NCI-H2227 (cell line): ENCODE data around the gene S1PR3.
A peak's percentile ranks its signal among the peaks of the same experiment; 100 is the strongest.
"Not testable (repeated sequence)": the region's sequence is repeated elsewhere in the genome, so short reads cannot be mapped to it uniquely, and the experiment has no call there.

Experiments used
- DNase-seq: peaks from one replicate; lab custom pipeline; 2025; ENCODE audit not compliant: unreplicated experiment; lab: John Stamatoyannopoulos, UW

S1PR3 gene

GRCh38 chr9:88991066-88992034, at the start of gene S1PR3:
Gene S1PR3 (plus strand): TSS chr9:88991468. CDS start chr9:89001201, 9,733 bp downstream.
- no peak for DNase-seq

DNA sequence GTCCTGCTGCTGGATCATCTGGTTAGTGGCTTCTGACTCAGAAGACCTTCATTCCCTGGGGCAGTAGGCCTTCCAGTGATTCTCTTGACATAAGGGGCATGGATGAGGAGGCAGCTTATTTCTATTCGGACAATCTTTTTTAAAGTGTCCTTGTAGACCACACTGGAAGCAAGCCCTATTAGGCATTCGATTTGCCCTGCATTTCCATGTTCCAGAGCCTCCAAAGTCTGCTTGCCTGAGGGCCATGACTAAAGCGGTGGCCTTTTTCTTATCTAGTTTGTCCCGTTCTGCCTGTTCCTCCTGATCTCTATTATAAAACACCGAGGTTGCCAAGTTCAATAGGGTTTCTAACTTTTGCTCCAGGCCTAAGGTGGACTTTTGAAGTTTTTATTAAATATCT, 49.7 kb upstream of the S1PR3 start:
- not testable (repeated sequence) for DNase-seq

- DNase-seq = no peak
Observed at GRCh38 chr9:88942411-88942810, 48.9 kb upstream of the S1PR3 start.

DNA sequence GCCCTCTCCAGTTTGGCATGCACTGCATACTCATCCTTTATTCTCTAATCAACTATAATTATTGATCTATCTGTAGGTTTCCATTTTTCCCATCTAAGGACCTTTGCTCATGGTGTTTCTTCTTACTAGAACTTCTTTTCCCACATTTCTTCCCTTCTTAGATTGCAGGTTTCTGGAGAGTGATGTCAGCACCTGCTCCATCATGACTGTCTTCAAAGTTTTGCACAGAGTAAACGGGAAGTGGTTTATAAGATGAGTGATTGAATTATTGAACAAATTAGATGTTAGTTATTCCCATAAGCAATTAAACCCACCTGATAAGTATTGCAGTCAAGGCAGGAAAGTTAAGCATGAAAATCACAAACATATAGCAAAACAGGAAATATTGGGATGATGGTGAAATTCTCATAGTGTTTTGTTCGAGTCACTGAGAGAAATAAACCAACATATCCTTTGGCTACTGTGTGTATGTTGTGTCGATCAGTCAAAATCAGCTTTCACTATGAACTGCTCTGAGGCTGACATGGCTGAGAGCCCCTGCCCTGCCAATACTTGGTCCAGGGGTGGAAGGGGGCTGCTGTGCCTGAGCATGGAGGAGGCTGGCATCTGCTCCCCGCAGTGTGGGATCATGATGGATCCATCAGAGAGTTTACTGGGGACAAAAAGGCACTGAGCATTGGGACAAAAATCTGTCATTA, 45.5 kb upstream of the S1PR3 start:
- no peak for DNase-seq

DNA sequence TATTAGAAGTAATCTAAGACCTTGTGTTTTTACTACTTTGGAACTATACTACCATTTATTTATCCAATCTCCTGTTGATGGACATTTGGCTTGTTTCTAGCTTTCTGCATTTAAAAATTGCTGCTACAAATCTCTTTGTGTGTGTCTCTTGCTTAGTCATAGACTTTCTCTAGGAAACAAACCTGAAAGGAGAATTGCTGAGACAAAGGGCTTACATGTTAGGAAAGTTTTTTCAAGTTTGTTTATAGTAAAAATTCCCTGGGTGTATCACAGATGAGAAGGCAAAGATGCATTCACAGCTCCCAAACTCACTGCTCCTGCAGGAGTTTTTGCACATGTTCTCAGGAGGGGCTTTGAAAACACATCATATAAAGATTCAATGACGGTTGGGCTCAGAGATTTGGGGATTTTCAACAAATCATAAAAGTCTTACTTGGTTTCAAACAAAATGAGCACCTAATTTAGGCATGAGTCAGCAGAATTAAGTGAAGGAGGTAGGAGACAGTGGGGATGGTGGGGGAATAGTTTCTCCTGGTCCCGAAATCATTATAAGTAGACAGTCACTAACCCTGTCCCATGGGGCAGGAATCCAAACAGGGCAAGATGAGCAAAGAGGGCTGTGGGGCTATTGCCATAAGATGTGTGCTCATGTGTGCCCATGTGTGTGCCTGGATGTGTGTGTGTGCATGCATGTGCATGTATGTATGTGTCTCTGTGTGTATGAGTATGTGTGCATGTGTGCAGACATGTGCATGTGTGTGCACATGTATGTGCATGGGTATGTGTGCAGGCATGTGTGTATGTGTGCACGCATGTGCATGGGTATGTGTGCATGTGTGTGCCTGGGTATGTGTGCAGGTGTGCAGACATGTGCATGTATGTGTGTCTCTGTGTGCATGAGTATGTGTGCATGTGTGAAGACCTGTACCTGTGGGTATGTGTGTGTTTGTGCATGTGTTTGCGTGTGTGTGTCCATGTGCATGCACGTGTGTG, 43.4 kb upstream of the S1PR3 start:
- DNase-seq = no peak

DNA sequence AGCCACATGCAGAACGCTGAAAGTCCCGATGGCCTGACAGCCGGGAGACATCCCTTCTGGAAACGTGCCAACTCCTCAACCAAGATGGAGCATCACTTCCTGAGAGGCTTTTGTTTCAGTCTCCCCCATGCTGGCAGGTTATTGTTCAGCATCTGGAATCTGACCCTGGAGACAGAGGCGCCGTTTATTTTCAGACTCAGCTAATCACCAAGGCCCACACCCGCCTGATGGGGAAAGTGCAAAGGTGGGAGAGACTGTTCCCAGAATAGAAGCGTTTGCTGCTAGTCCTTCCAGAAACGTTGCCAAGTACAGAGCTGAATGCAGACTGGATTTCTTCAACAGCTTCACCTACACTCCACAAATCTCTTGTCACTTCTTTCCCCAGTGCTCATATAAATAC, 41.8 kb upstream of the S1PR3 start:
- peak; percentile 13 for DNase-seq

- no peak for DNase-seq
Observed at GRCh38 chr9:88949961-88950340, 41.3 kb upstream of the S1PR3 start.

- no peak for DNase-seq
Observed at GRCh38 chr9:88950341-88951154, 40.7 kb upstream of the S1PR3 start.

DNA sequence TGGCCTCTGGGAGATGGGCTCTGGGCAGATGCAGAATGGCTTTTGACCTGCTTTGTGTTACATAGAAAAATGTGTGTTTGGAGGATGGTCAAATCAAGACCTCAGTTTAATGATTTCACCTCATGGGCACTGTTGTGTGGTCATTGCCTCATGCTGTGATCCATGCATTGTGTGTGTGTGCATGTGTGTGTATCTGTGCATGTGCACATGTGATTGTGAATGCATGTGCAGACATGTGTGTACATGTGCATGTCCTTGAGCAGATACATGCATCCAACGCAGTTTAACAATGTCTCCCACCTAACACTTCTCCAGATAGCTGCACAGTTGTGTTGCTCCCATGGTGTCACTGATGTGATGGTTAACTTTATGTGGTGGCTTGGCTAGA, 40.1 kb upstream of the S1PR3 start:
- DNase-seq = no peak

- no peak for DNase-seq
Observed at GRCh38 chr9:88952086-88952615, 39.1 kb upstream of the S1PR3 start.

DNA sequence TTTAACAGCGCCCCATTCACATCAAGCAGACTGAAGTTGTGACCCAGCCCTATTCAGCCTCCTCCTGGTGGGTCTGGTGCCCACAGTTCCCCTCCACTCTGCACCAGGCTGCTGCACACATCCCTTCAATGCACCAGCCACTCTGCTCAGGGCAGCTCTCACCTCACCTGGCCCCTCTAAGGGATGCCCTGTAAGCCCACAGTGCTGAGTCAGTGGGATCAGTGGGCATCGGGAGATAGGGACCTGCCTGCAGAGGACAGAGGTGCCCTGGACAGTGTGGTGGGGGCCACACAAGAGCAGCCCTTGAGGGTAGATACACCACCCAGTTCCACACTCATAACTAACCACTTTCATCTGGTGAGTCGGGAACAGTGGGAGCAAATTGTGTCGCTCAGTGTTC, 38.3 kb upstream of the S1PR3 start:
- DNase-seq = no peak

GRCh38 chr9:88953381-88954029, 37.8 kb upstream of the S1PR3 start:
- DNase-seq = no peak

DNA sequence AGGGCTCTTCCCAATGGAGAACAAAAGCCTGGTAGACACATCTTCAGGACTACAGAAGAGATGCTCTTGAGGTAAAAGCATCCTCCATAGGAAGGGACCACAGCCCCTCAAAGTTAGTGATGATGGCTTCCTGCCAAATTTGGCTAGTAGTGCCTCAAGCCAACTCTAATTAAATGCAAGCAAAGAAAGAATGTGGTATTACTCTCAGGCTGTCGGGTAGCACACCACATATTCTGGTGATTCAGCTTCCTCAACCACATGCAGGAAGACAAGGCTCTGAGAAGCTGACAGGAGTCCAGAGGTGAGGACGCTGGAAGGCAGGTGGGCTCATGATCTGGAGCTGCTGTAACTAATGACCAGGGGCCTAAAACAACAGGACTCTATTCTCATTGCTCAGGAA, 37.2 kb upstream of the S1PR3 start:
- DNase-seq = no peak

DNA sequence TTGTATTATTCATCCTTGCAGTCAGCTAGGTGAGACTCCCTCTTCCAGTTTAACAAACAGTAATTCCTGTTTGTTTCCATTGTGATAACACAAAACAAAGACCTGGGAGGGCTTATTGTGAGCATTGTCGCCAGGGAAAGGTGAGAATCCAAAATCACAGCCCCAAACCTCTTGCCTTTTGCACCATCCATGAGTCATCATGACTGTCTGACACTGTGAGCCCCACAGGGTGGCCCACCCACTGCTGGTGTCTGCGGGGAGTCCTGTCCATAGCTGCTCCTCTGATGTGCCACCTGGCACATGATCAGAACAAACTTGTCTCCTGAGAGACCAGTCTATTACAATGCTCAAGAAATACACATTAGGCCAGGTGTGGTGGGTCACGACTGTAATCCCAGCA, 33.7 kb upstream of the S1PR3 start:
- DNase-seq = no peak

DNA sequence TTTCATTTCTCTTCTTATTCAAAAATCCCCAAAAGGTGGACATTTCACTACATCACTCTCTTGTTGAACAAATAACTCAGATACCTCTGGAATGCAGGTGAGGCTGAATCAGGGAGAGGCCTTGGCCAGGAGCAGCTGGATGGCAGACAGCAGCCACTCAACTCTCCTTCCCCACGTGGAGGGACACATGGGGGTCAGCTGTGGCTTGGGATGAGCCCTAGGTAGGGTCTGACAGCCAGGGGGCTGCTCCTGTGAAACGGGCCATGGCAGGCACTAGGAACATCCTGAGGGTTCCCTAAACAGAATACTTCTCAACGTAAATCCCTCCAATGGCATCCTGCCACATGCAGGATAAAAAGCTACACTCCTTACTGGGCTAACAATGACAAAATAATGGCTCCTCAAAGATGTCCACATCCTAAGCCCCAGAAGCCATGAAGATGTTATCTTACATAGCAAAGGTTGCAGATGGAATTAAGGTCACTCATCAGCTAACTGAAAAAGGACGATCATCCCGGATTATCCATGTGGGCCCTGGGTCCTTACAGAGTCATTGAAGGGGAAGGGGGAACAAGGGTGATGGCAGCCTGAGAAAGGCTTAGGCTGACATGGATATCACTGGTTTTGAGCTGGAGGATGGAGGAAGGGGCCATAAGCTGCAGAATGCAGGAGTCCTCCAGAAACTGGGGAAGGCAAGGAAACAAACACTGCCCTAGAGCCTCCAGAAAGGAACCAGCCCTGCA, 31.4 kb upstream of the S1PR3 start:
- no peak for DNase-seq

DNA sequence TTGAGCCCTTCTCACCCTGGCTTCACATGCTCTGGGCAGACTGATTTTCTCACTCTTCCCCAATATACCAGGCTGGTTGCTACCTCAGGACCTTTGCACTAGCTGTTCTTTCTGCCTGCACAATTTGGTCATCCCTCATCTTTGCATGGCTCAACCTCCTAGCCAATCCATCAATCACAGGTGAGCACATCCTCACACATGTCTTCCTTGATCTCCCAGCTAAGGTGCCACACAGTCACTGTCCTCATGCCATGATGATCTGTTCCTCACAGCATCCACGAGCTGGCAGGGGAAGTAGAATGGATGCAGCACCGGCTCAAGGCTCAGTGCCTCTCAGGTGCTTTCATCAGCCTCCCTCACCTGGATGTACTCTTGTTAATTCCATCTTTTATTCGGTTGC, 30.6 kb upstream of the S1PR3 start:
- no peak for DNase-seq

- no peak for DNase-seq
Observed at GRCh38 chr9:88965473-88965872, 25.8 kb upstream of the S1PR3 start.

- DNase-seq = no peak
Observed at GRCh38 chr9:88966894-88967676, 24.2 kb upstream of the S1PR3 start.
